K562 (cell line): Measurements from ENCODE around the gene WDR91. TPM values are rescaled to one million over a fixed set of nuclear protein-coding genes. Genes with fewer than 3 reads are reported as not detected.
A peak's percentile ranks its signal among the peaks of the same experiment; 100 is the strongest.

Source experiments
- ATF6 ChIP-seq: sonication (generic); formaldehyde crosslinking; IDR thresholded peaks from 2 replicates; pipeline ENCODE4 v1.4.0; 2020; ENCODE audit warnings: mild to moderate bottlenecking, missing genetic modification reagents
- BACH1 ChIP-seq: fragments of 200-800 bp; sonication (Bioruptor generic); IDR thresholded peaks from 2 replicates; pipeline ENCODE4 v1.6.1; 2016; ENCODE audit warnings: missing genetic modification characterization, missing compliant biosample characterization
- CUX1 ChIP-seq: fragments of 200-800 bp; sonication (Bioruptor generic); IDR thresholded peaks from 2 replicates; pipeline ENCODE4 v1.6.1; 2016; ENCODE audit warnings: missing genetic modification characterization, missing compliant biosample characterization
- EP300 ChIP-seq: IDR thresholded peaks from 2 replicates; pipeline ENCODE4 v1.6.1; 2012; ENCODE audit warnings: low read length, improper control_type of control experiment
- EP400 ChIP-seq: fragments of 450-650 bp; IDR thresholded peaks from 2 replicates; pipeline ENCODE4 v1.6.1; 2017; ENCODE audit warnings: antibody characterized with exemption, mild to moderate bottlenecking, moderate library complexity
- ERF ChIP-seq: fragments of 450-650 bp; formaldehyde crosslinking; IDR thresholded peaks from 2 replicates; pipeline ENCODE4 v1.4.0; 2020; ENCODE audit warnings: mild to moderate bottlenecking, mixed read lengths
- FIP1L1 ChIP-seq: fragments of 200-400 bp; formaldehyde crosslinking; IDR thresholded peaks from 2 replicates; pipeline ENCODE4 v1.6.1; 2018; ENCODE audit warnings: mild to moderate bottlenecking, low read depth, low read length; ENCODE audit not compliant: poor library complexity, severe bottlenecking
- FOXK2 ChIP-seq, 2 experiments: fragments of 450-650 bp; IDR thresholded peaks in 1 of 2; conservative IDR thresholded peaks in 1 of 2; 2 replicates each; pipeline ENCODE4 v1.6.1; 2016; ENCODE audit warnings: low read depth in 2 of 2, mild to moderate bottlenecking in 1 of 2
- GATAD2B ChIP-seq: fragments of 450-650 bp; IDR thresholded peaks from 2 replicates; pipeline ENCODE4 v1.6.1; 2017; ENCODE audit warnings: mild to moderate bottlenecking, borderline replicate concordance
- HCFC1 ChIP-seq: IDR thresholded peaks from 2 replicates; pipeline ENCODE4 v1.6.1; 2012; ENCODE audit warnings: low read depth, low read length, improper control_type of control experiment
- NBN ChIP-seq: fragments of 450-650 bp; IDR thresholded peaks from 2 replicates; pipeline ENCODE4 v1.6.1; 2016; ENCODE audit warnings: low read depth, mild to moderate bottlenecking
- NFE2L1 ChIP-seq: fragments of 450-650 bp; IDR thresholded peaks from 2 replicates; pipeline ENCODE4 v1.6.1; 2016; ENCODE audit warnings: missing genetic modification characterization, low read depth, mild to moderate bottlenecking, missing compliant biosample characterization, moderate library complexity, borderline replicate concordance
- RBBP5 ChIP-seq: fragments of 200-600 bp; sonication (generic); IDR thresholded peaks from 2 replicates; pipeline ENCODE4 v1.6.1; 2012; ENCODE audit warnings: borderline replicate concordance, mild to moderate bottlenecking, low read length, control low read depth, inconsistent platforms; ENCODE audit not compliant: insufficient read depth, poor library complexity, severe bottlenecking
- SMAD3 ChIP-seq: fragments of 450-650 bp; formaldehyde crosslinking; conservative IDR thresholded peaks from 2 replicates; pipeline ENCODE4 v1.4.0; 2020; ENCODE audit warnings: mild to moderate bottlenecking
- TGIF2 ChIP-seq: sonication (generic); formaldehyde crosslinking; IDR thresholded peaks from 2 replicates; pipeline ENCODE4 v1.8.1; 2022; ENCODE audit warnings: mild to moderate bottlenecking, missing genetic modification reagents, moderate library complexity
- THRAP3 ChIP-seq: fragments of 450-650 bp; IDR thresholded peaks from 2 replicates; pipeline ENCODE4 v1.6.1; 2016; ENCODE audit warnings: mild to moderate bottlenecking, inconsistent platforms, borderline replicate concordance
- TRIM24 ChIP-seq, 2 experiments: fragments of 450-650 bp; IDR thresholded peaks; 2 replicates each; pipeline ENCODE4 v1.6.1; 2016
- ZFP91 ChIP-seq: sonication (generic); formaldehyde crosslinking; IDR thresholded peaks from 2 replicates; pipeline ENCODE4 v1.8.0; 2022; ENCODE audit warnings: mild to moderate bottlenecking, missing genetic modification reagents
- ZNF316 ChIP-seq: fragments of 450-650 bp; IDR thresholded peaks from 2 replicates; pipeline ENCODE4 v1.6.1; 2016
- ZNF75A ChIP-seq: fragments of 450-650 bp; formaldehyde crosslinking; IDR thresholded peaks from 2 replicates; pipeline ENCODE4 v1.4.0; 2020; ENCODE audit warnings: mild to moderate bottlenecking
- polyA plus RNA-seq, 8 experiments: library from polyadenylated mRNA; depleted of rRNA in 4 of 8; stranded (reverse) in 5 of 8; unstranded in 3 of 8; fragments of >200 nt; fragmentation: Nextera tagmentation in 2 of 8; fragmentation: Illumina TruSeq in 1 of 8; extraction: Ambion mirVana in 2 of 8; extraction: Trizol in 1 of 8; gene quantifications; 2 replicates each; pipeline versions ENCODE4 v1.2.1 to v1.2.3, GENCODE V29; 2011 to 2014; ENCODE audit warnings: inconsistent platforms in 1 of 8, missing spikeins in 1 of 8
- total RNA-seq, 7 experiments: library from RNA; depleted of rRNA in 6 of 7; stranded (reverse); fragments of >200 nt in 6 of 7; fragmentation: Illumina TruSeq in 2 of 7; extraction: Trizol in 2 of 7; gene quantifications; 2 replicates each; pipeline versions ENCODE4 v1.2.1 to v1.2.3, GENCODE V29; 2011 to 2021; ENCODE audit warnings: low replicate concordance in 1 of 7

Gene WDR91
- total and polyA plus RNA-seq, 9 of the 15 experiments (the other 6 are each of a cell fraction or from before 2014, with no cell fraction given): 1.9 to 18.2 (median 9.8) TPM

GRCh38 chr7:135160098-135160857, 51.0 kb downstream of the WDR91 start (continued):
- TF ChIP-seq THRAP3: peak; percentile 64; the same call in 1 of the 2 replicates
- TF ChIP-seq FIP1L1: no peak
- TF ChIP-seq NFE2L1 (tag): peak; percentile 97
- no peak for TF ChIP-seq TGIF2 (CRISPR knock-in tag)
- TF ChIP-seq BACH1 (tag): peak; percentile 97
- peak; percentile 65 for TF ChIP-seq EP400
- no peak for TF ChIP-seq HCFC1
- peak; percentile 29; the same call in 1 of the 2 replicates for TF ChIP-seq ERF (CRISPR knock-in tag)
- peak; percentile 93 for TF ChIP-seq EP300
- peak; percentile 78 for TF ChIP-seq RBBP5
- peak; percentile 83 to 91 for TF ChIP-seq TRIM24 (IDR thresholded peaks at IDR 0.05)
- TF ChIP-seq ZNF75A (CRISPR knock-in tag): no peak; the same call in 1 of the 2 replicates
- TF ChIP-seq ATF6 (CRISPR knock-in tag): no peak
- peak; percentile 30; the same call in 1 of the 2 replicates for TF ChIP-seq SMAD3 (CRISPR knock-in tag)
- TF ChIP-seq FOXK2 (conservative IDR thresholded peaks at IDR 0.05 in 1 of 2, IDR thresholded peaks at IDR 0.05 in 1 of 2; ENCODE audit: low read depth in 2 of 2): peak; percentile 92
- TF ChIP-seq ZFP91 (CRISPR knock-in tag): no peak
- peak; percentile 65; the same call in 1 of the 2 replicates for TF ChIP-seq NBN
- peak; percentile 98 for TF ChIP-seq ZNF316
- TF ChIP-seq GATAD2B: peak; percentile 88
- 0 out of 2 replicates have a peak, but pooled peaks have one; percentile 13 for TF ChIP-seq CUX1 (CRISPR knock-in tag)
